NCI-H524 treated with DMSO at 0.1 percent for 48 hours (cell line): Measurements from ENCODE around the gene ZC3H15.
"Not testable (repeated sequence)": the region's sequence is repeated elsewhere in the genome, so short reads cannot be mapped to it uniquely, and the experiment has no call there.

ENCODE experiments used
- DNase-seq: peaks from one replicate; lab custom pipeline; 2025; lab: John Stamatoyannopoulos, UW

ZC3H15 gene

DNA sequence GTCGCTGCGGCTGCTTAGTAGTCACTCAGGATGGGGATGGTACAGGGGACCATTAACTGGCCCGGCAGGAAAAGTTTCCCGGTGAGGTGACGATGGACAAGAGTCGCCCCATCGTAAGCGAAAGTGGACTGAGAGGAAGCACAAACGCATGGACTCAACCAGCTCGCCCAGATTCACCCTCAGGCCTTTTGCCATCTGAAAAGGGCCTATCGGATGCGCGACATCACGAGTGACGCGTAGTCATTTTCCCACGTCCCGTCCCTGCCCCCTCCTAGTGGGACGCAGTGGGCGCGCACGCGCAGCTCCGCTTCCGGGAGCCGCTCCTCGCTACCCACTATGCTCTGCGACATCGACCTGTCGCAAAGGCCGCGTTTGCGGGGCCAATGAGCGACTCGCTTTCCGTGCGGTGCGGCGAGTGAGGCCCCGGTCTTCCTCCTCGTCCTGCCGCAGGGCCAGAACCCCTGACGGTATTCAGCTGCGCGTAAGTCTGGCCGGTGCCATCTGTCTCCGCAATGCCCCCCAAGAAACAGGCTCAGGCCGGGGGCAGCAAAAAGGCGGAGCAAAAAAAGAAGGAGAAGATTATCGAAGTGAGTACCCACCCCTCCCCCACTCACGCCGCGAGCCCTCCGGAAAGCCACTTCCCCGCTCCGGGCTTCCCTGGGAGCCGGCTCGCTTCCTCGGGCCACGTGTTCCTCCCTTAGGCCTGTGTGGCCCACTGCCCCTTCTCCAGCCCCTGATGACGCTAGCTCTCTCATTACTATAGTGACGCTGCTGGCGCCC, at the start of gene ZC3H15:
Gene ZC3H15, plus strand, starts transcription at position 390 of the 780 bp plus-strand sequence. Its CDS starts 123 bp downstream, at position 513.
- DNase-seq = peak; percentile 72

DNA sequence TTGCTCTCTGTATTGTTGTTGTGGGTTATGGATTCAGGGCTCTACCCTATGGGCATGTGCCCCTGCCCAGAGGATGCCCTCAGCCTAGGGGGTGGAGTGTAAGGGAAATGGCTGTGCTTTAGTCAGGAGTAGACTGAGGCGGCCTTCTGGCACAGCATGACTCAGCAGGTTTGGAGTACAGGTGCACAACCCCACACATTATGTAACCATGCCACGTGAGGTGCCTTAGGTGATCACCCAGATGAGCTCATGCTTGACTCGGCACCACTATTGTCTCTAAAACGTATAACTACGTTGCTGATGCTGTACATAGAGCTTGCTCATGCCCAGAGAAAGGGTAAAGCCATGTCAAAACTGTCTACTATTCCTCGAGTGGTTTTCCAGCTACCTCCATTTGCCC, 48.3 kb upstream of the ZC3H15 start:
- DNase-seq = no peak

DNA sequence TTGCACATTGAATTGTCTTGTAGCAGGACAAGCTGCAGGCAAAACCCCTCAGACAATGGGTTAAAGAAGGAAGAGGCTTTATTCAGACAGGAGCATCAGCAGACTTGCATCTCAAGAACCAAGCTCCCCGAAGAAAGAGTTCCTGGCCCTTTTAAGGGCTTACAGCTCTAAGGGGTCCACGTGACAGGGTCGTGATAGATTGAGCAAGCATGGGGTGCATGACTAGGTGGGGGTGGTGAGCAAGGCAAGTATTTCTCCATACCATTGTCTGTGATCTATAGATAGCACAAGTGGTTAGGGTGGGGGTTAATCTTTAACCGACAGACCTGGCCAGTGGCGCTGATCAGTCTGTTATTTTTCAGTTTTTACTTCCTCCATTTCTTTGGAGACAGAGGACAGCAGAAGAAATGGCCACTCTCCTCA, 46.4 kb upstream of the ZC3H15 start:
- not testable (repeated sequence) for DNase-seq

DNA sequence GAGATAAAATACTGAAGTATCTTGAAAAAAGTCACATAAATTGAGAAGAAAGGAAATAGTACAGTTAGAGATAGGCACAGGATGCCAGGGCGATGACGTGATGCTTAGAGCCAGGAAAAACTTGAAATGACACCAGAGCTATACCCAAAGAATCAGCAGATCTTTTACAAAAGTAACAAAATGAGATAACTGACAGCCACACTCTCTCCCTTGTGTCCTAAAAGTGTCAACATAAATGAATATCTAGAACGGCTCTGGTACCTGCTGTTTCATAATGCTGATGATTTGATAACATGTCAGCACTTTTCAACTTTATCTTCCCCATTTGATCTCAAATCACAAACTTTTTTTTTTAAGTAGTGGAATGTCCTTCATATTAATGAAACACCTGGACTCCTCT, 45.6 kb upstream of the ZC3H15 start:
- DNase-seq = no peak

DNA sequence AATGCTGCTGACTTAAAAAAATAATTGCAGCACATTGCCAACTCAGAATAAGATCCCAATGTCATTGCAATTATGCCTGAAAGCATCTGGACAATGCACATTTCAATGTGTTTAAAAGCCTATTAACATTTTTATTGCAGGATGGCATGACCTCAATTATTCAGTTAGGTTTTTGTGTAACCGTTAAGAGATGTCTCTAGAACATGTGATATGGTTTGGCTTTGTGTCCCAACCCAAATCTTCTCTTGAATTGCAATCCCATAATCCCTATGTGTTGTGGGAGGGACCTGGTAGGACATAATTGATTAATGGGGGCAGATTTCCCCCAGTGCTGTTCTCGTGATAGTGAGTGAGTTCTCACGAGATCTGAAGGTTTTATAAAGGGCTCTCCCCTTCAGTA, 43.2 kb upstream of the ZC3H15 start:
- DNase-seq = no peak

DNA sequence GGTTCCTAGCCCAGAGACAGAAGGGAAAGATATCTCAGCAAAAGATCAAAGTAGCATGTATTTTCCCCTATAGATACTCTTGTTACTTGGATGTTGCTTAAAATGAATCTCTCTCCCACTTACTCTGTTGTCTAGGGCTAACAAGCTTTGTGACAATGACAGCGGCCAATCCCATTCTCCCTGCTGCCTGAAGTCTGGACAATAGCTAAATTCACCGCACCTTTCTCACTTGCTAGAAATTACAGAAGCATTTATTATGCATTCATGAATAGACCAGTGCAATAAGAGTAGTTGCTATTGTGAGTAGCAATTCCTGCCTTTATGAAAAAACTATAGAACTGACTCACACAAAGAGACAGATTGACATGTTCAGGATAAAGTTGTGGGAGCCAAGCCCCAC, 42.2 kb upstream of the ZC3H15 start:
- no peak for DNase-seq

DNA sequence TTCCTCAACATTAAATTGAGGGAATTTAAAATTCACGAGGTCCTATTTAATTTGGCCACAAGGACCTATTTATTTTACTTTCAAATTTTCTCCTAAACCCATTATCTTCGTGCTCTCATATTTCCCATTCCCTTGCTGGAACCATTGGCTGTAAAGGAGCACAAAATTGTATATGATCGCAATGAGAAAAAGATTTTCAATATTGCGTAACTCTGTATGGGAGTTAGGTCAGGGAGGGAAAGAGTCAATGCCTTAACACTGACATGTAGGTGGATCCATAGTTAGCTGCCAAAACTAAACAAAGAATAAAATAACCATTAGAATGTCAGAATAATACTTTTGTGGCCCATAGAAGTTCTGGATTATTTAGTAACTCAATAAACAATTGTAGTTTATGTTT, 40.6 kb upstream of the ZC3H15 start:
- no peak for DNase-seq

DNA sequence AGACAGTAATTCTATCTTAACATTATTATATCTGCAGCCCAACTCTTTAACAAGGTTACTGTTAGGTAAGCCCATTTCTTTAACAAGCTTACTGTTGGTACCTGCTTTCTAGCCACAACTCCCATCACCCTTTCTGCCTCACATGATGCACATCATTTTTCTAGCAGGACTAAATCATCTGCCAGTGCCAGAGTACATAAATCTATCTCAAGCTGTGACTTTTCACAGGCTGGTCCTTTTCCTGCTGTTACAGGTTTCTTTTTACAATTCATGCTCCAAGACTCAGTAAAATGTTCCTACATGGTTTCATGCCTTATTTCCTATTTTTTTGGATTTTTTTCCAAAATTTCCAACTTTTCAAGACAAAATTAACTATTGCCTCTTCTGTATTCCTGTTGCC, 30.4 kb upstream of the ZC3H15 start:
- DNase-seq = no peak

DNA sequence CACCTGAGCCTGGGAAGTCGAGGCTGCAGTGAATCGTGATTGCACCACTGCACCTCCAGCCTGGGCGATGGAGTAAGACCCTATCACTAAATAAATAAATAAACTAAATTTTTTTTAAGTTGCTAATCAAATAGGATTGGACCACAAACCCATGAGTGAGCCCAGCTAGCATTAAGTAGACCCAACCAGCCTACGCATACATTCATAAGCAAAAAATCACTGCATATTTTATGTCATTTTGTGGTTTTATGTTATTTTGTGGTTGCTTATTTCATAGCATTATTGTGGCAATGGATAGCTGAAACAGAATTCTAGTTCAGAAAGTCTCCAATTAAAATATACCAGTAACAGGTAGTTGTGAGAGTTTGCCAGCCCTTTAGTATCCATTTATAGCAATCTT, 29.1 kb upstream of the ZC3H15 start:
- DNase-seq = no peak

DNA sequence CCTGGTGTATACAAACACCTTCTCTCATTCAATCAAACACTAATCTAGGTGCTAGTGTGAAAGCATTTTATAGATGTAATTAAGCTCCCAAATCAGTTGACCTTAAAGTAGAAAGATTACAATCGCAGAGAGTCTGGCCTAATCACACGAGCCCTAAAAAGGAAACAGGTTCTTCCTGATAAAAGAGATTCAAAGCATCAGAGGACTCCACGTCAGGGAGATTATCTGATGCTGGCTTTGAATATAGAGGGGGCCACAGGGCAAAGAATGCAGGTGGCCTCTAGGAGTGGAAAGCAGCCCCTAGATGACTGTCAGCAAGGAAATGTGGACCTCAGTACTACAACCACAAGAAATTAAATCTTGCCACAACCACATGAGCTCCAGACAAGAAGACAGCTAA, 28.2 kb upstream of the ZC3H15 start:
- DNase-seq = no peak

DNA sequence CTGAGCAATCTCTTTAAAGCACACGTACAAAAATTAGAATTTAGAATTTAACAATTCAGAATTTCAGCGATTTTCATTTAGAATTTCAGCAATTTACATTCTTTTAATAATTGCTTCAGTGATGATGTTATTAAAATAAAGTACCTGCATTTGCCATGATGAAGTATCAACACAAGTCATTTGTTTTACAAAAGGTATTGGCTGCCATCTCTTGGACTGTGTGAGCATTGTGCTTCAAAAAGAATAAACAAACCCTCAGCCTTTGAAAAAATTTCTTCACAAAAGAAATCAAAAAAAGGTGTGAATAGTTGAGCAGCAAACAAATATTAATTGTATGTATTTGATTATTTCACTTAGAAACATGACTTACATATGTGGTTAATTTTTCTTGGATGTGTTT, 27.1 kb upstream of the ZC3H15 start:
- DNase-seq = no peak

DNA sequence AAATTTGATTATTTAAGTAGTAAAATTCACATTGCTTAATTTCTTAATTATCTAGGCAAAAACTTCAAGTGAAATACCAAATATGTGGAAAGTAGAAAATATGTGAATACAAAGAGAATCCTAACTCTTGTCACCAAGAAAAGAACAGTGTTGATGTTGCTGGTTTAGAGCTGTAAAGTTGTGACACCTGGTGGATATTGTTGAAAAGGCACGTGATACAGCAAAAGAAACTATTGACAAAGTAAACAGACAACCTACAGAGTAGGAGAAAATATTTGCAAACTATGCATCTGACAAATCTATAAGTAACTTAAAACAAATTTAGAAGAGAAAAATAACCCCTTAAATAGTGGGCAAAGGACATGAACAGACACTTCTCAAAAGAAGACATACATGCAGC, 25.6 kb upstream of the ZC3H15 start:
- DNase-seq = no peak

DNA sequence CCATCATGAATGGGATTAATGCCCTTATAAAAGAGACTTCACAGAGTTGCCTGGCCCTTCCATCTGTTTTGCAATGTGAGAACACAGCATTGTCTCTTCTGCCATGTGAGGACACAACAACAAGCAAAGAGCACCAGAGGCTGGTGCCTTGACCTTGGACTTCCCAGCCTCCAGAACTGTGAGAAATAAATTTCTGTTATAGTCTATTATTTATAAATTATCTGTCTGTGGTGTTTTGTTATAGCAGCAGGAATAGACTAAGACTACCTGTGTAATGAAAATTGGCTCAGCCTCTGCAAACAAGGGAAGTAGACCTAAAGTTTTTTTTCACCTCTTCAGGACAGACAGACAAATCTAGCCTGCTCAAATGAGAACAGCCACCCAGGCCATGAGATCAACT, 19.3 kb upstream of the ZC3H15 start:
- DNase-seq = no peak

DNA sequence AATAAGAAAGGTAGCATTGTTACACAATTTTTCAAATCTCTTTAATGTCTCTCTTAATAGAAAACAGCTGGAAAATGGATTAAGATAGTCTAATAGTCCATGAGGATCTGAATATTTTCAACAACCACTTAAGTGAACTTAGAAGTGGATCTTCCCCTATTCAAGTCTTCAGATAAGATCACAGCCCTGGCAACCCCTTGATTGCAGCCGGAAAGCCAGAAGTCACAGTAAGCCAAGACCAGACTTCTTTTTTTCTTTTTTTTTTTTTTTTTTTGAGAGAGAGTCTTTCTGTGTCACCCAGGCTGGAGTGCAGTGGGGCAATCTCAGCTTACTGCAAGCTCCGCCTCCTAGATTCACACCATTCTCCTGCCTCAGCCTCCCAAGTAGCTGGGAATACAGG, 18.6 kb upstream of the ZC3H15 start:
- peak; percentile 29 for DNase-seq

DNA sequence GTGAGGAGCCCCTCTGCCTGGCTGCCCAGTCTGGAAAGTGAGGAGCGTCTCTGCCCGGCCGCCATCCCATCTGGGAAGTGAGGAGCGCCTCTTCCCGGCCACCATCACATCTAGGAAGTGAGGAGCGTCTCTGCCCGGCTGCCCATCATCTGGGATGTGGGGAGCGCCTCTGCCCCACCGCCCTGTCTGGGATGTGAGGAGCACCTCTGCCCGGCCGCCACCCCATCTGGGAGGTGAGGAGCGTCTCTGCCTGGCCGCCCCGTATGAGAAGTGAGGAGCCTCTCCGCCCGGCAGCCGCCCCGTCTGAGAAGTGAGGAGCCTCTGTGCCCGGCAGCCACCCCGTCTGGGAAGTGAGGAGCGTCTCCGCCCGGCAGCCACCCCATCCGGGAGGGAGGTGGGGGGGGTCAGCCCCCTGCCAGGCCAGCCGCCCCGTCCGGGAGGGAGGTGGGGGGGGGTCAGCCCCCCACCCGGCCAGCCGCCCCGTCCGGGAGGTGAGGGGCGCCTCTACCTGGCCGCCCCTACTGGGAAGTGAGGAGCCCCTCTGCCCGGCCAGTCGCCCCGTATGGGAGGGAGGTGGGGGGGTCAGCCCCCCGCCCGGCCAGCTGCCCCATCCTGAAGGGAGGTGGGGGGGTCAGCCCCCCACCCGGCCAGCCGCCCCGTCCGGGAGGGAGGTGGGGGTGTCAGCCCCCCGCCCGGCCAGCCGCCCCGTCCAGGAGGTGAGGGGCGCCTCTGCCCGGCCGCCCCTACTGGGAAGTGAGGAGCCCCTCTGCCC, 13.2 kb upstream of the ZC3H15 start:
- DNase-seq = not testable (repeated sequence)

DNA sequence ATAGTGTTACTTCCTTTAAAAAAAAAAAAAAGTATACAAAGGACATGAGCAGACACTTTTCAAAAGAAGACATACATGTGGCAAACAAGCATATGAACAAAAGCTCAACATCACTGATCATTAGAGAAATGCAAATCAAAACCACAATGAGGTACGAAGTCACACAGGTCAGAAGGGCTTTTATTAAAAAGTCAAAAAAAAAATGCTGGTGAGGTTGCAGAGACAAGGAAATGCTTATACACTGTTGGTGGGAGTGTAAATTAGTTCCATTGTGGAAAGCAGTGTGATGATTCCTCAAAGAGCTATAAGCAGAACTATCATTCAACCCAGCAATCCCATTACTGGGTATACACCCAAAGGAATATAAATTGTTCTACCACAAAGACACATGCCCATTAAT, 11.8 kb upstream of the ZC3H15 start:
- DNase-seq = not testable (repeated sequence)

DNA sequence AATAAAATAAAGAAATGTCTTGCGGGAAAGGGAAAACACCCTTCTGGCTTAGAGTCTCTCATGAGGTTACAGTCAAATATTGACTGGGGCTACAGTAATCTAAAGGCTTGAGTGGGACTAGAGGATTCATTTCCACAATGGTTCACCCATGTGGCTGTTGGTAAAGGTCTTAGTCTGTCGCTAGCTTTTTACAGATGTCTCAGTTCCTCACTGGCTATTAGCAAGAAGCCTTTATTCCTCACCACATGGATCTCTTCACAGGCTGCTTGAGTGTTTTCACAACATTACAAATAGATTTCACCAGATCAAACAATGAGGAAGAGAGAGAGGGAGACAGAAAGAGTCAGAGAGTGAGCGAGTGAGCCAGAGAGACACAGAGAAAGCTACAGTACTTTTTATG, 8.3 kb upstream of the ZC3H15 start:
- no peak for DNase-seq

DNA sequence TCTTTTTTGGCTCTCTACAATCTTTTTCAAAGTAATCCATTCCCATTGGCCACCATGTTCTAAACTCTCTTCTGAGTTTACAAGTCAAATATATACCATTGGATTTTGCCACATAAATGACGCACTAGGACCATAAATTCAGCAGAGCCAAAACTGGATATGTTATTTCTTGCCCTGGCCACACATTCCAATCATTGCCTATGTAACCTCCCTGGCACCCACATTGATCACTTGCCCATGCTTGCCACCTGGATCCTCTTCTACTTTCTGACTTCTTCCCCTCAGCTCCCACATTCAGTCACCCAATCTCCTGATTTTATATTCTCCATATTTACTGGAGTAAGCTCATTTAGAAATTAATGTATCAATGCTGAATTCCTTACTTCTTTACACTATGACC, 5.1 kb upstream of the ZC3H15 start:
- DNase-seq = no peak

DNA sequence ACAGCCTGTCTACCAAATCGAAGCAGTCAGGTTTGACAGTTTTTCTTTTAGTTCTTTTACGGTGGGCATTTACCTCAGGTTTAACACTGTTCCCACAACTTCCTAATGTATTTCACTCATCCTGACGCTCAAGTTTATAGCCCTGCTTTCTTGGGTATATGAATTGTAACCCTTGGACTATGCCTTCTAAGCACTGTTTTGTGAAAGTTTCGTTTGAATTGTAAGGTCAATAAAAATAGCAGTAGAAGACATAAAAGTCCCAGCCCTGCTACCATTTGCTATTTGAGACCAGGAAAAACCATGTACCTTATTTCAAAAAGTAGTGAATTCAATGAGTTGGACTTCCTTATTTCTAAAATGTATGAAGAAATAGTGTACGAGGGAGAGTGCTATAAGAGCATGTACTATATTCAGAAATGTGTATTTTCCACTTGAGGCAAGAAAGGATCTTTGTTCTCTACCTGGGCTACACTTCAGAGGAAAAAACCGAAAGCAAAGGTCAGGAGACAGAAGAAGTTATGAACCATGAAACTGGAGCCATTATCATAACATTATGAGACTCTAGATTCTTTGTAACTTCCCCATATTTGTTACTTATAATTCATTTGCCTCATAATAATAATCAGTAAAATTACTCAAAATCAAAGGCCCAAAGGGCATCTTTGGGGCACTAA, 1.9 kb upstream of the ZC3H15 start:
- no peak for DNase-seq

DNA sequence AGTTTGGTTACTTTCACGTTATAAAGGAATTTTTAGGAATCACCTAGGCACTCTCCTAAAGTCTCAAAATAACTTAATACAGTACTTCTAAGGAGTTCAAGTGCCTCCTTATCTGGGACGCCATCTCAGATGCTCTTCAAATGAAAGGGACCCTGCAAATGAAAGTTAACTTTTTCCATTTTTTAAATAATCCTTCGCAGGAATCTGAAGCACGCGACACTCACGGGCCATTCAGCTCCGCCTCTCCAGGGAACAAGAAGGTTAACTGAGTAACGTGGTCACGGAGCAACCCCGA, 537 bp upstream of the ZC3H15 start:
- DNase-seq = no peak

DNA sequence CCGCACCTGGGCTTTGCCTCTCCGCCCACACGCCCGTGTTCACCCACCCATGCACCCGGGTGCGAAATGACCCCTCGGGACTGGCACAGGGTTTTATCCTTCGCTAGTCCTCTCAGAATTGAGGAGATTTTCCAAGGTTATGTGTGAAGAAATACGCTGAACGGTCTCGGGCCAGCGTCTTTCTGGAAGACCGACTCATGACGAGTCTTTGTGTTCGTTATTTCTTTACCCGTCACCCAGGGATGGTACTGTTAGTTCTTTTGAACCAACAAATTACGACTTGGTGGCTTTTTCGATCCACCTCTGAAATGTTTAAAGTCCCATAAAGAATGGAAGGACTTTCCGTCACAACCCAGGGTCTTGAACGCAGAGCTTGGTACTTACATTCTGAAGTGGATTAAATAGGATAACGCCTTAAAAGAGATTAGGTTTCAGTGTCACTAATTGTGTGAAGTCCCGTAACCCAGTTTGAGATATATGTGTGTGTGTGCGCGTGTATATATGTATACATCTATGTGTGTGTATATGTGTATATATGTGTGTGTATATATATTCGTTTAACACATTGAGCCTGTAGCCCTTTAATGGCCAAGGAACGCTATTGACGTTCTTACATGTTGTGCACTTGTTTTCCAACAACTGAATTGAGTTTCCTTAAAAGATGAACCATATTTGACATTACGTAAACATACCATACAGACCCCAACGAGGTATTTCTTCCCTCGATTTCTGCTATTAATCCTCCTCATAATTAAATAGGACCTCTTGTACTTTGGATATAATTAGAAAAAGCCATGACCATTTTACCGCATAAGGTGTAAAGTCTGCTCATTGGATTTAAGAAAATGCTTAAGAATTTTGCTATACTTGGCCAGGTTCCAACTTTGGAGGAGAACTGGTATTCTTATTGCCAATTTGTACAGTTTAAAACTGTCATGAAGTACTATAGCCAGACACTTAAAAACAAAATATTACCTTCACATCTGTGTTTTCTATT, 889 bp downstream of the ZC3H15 start:
- peak; percentile 44 for DNase-seq

DNA sequence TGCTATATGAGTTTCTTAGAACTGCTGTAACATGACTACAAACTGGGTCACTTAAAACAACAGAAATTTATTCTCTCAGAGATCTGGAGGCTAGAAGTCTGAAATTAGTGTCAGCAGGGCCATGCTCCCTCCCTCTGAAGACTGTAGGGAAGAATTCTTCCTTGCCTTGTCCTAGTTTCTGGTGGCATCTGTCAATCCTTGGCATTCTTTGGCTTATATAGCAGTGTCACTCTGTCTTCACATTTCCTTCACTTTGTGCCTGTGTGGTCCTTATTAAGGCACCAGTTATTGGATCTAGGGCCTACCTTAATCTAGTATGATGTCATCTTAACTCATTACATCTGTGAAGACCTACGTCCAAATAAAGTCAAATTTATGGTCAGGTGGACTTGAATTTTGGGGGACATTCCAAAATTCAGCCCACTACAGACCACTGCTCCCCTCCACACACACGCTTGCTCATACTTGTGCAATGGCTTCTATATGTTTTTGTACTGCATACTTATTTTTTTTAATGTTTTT, 7.6 kb downstream of the ZC3H15 start:
- no peak for DNase-seq
